ENCODE data around the gene DNLZ.

- TF ChIP-seq POLR2AphosphoS5 (IDR thresholded peaks at IDR 0.05; ENCODE audit: low read depth, low read length) = no peak
- no peak for TF ChIP-seq TAF1 (IDR thresholded peaks at IDR 0.05; ENCODE audit: borderline replicate concordance, low read depth, low read length)
- no peak for TF ChIP-seq POLR2A (IDR thresholded peaks at IDR 0.05; ENCODE audit: low read depth, low read length)
These were observed 30.5 kb downstream of the DNLZ start for GRCh38 chr9:136333045-136333444.

All from GM12892 (cell line).